HG03575 (cell line): Measurements from ENCODE around the gene POC1B.

Experiments used
- ATAC-seq: cut with Tn5 transposase; IDR thresholded peaks from one replicate; pipeline ENCODE4 v1.9.1; 2021; ENCODE audit not compliant: unreplicated experiment, insufficient number of reproducible peaks, low FRiP score; ENCODE audit errors: extremely low read depth

Gene POC1B

DNA sequence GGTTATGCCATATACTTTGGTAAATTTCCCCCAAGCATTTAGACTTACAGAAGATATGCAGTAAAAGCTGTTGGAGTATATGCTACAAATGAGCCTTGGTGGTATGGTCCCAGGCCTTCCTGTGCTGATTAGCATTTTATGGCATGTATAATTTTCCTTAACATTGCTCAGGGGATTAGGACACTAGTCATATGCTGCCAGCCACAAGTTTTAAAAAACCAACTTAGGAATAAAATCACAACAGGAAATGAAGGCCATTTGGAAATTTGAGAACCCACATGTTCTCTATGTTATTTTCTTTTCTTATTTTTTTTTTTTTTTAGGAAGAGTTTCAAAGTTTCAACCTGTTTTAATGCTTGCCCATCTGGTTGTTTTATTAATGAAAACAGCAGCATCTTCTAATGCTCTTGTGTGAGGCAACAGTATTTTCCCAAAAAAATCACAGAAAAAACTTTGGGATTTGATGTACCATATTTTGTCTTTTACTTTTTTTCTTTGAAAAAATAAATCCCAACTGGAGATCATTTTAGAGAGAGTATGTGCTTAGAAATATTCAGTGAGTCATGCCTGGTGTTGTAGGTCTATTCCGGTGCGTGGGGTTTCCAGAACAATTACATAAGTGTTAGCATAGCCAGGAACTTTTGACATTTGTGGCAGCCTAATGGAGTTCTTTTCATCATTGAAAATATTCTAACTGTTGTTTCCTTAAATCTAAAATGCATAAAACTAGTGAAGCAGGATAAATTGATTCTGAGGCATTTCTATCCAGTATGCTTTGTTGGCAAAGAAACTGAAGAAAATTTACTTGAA, 151.9 kb downstream of the POC1B start:
- ATAC-seq: no peak

DNA sequence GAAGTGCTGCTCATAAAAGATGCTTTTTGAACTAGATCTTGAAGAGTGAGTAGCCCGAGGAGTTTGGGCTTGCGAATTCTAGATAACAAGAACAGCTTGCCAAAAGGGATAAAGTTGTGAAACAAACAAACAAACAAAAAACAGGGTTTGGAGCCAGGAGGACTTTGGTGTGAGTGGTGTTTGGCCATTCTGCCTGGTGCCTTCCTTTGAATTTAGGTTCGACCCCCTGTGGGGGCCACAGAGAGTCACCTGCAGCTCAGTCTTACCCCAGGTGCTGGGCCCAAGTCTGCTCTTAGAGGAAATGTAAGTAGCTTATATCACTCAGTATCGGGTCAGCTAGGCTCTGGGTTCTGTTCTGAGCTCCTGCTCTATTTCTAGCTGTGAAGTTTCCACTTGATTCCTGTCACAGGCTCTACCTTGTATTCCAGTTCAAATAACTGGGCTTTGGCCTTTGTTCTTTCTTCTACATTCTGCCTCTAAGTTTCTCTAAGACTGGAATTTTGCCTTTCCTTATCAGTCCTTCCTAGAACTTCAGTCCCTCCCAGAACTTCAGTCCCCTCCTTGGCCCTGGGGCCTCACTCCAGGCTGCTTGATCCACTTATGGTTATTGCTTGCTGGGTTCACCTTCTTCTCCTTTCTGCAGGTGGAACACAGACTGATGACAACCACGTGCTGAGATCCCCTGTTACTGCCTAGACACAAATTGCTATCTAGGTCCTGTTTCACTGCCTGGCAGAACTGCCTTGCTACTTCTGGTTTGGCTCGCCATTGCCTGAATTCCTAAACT, 153.1 kb downstream of the POC1B start:
- no peak for ATAC-seq

DNA sequence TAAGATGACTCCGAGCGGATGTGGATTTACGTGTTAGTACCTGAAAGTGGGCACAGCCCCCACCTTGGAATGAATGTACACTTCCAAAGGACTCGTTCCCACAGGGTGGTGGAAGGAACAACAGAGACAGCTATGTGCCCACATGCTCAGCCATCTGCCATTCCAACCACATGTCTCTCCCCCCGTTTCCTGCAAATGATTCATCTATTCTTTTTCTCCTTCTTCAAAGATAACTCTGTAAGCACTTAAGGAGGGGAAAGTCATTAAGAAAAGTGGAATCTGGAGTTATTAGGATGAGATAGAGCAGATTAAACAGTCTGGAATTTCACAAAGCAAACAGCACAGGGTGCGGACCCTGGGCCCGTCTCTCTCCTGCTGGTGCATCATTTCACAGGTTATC, 155.0 kb downstream of the POC1B start:
- no peak for ATAC-seq

DNA sequence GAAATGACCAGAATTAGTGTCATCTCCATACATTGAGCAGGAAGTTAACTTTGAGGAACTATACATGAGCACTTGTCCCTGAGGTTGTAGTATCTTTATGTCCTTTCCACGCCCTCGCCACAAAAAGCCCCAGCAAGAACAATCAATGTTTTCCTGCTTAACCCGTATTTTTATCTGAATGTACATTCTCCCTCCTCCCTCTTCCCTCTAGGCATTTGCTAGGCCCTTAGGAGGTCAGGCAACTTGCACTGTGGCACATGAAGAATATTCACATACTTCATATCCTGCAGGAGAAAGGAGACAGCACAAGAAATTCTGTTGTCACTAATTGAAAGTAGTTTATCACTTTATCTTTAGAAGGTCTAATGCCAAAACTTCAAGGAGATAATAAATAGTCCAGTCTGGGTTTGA, 155.4 kb downstream of the POC1B start:
- no peak for ATAC-seq
